K562 (cell line): ENCODE results near the gene RAMP2. TPM values are rescaled to one million over a fixed set of nuclear protein-coding genes. Genes with fewer than 3 reads are reported as not detected.

Experiments used
- CBX3 ChIP-seq, 2 experiments: IDR thresholded peaks; 1 replicate in 1 of 2; 2 replicates in 1 of 2; pipeline ENCODE4 v1.6.1; 2012; ENCODE audit warnings: inconsistent platforms in 2 of 2, low read length in 2 of 2, borderline replicate concordance in 1 of 2, control low read depth in 1 of 2
- CBX5 ChIP-seq: IDR thresholded peaks from 2 replicates; pipeline ENCODE4 v1.6.1; 2014; ENCODE audit warnings: low read depth, borderline replicate concordance
- CXXC5 ChIP-seq: fragments of 250-450 bp; sonication (Bioruptor Pico); IDR thresholded peaks from 2 replicates; pipeline ENCODE4 v1.8.0; 2022; ENCODE audit warnings: inconsistent platforms, mild to moderate bottlenecking, moderate library complexity
- GMEB1 ChIP-seq: fragments of 250-450 bp; sonication (Bioruptor Pico); IDR thresholded peaks from 2 replicates; pipeline ENCODE4 v1.4.0; 2020; ENCODE audit warnings: mild to moderate bottlenecking
- GTF2B ChIP-seq: IDR thresholded peaks from 2 replicates; pipeline ENCODE4 v1.6.1; 2011; ENCODE audit not compliant: insufficient read length; ENCODE audit errors: extremely low read depth
- HIVEP1 ChIP-seq: fragments of 250-450 bp; sonication (Bioruptor Pico); IDR thresholded peaks from 2 replicates; pipeline ENCODE4 v1.4.0; 2020; ENCODE audit warnings: mild to moderate bottlenecking
- MBD2 ChIP-seq: sonication (generic); IDR thresholded peaks from 2 replicates; pipeline ENCODE4 v1.6.1; 2016; ENCODE audit warnings: low read depth, borderline replicate concordance
- NELFE ChIP-seq: IDR thresholded peaks from 2 replicates; pipeline ENCODE4 v1.6.1; 2011; ENCODE audit warnings: mild to moderate bottlenecking; ENCODE audit not compliant: insufficient read depth, insufficient read length
- POLR2AphosphoS2 ChIP-seq: IDR thresholded peaks from 2 replicates; pipeline ENCODE4 v1.6.1; 2012; ENCODE audit warnings: low read length, improper control_type of control experiment
- POLR3A ChIP-seq: IDR thresholded peaks from 2 replicates; pipeline ENCODE4 v1.6.1; 2011; ENCODE audit warnings: borderline replicate concordance, mild to moderate bottlenecking, moderate library complexity; ENCODE audit not compliant: insufficient read length, insufficient read depth; ENCODE audit errors: extremely low read depth
- TAF1 ChIP-seq: IDR thresholded peaks from 2 replicates; pipeline ENCODE4 v1.6.1; 2011; ENCODE audit warnings: mild to moderate bottlenecking, low read length, moderate library complexity; ENCODE audit not compliant: insufficient read depth, control insufficient read depth, severe bottlenecking; ENCODE audit errors: extremely low read depth
- ZC3H8 ChIP-seq: fragments of 450-650 bp; IDR thresholded peaks from 2 replicates; pipeline ENCODE4 v1.6.1; 2017
- ZNF324 ChIP-seq: fragments of 250-450 bp; sonication (Bioruptor Pico); IDR thresholded peaks from 2 replicates; pipeline ENCODE4 v1.4.0; 2020; ENCODE audit warnings: mild to moderate bottlenecking
- ZNF436 ChIP-seq: fragments of 250-450, 450-650 bp; sonication (Bioruptor Pico); formaldehyde crosslinking; IDR thresholded peaks from 2 replicates; pipeline ENCODE4 v1.7.0; 2020; ENCODE audit warnings: mild to moderate bottlenecking
- ZNF518B ChIP-seq: fragments of 250-450 bp; sonication (Bioruptor Pico); IDR thresholded peaks from 2 replicates; pipeline ENCODE4 v1.5.0; 2021; ENCODE audit warnings: mild to moderate bottlenecking, moderate library complexity
- ZNF583 ChIP-seq: fragments of 250-450 bp; sonication (Bioruptor Pico); IDR thresholded peaks from 2 replicates; pipeline ENCODE4 v1.4.0; 2020
- ZNF780A ChIP-seq: fragments of 250-450 bp; sonication (Bioruptor Pico); IDR thresholded peaks from 2 replicates; pipeline ENCODE4 v1.5.0; 2021; ENCODE audit warnings: mild to moderate bottlenecking
- polyA plus RNA-seq, 8 experiments: library from polyadenylated mRNA; depleted of rRNA in 4 of 8; stranded (reverse) in 5 of 8; unstranded in 3 of 8; fragments of >200 nt; fragmentation: Nextera tagmentation in 2 of 8; fragmentation: Illumina TruSeq in 1 of 8; extraction: Ambion mirVana in 2 of 8; extraction: Trizol in 1 of 8; gene quantifications; 2 replicates each; pipeline versions ENCODE4 v1.2.1 to v1.2.3, GENCODE V29; 2011 to 2014; ENCODE audit warnings: inconsistent platforms in 1 of 8, missing spikeins in 1 of 8
- total RNA-seq, 7 experiments: library from RNA; depleted of rRNA in 6 of 7; stranded (reverse); fragments of >200 nt in 6 of 7; fragmentation: Illumina TruSeq in 2 of 7; extraction: Trizol in 2 of 7; gene quantifications; 2 replicates each; pipeline versions ENCODE4 v1.2.1 to v1.2.3, GENCODE V29; 2011 to 2021; ENCODE audit warnings: low replicate concordance in 1 of 7
- TF ChIP-seq, protein P1 (sequence below): sonication (generic); formaldehyde crosslinking; IDR thresholded peaks from 2 replicates; pipeline ENCODE4 v1.8.0; 2022; ENCODE audit warnings: mild to moderate bottlenecking, missing genetic modification reagents, borderline replicate concordance

The RAMP2 gene
- total and polyA plus RNA-seq, 9 of the 15 experiments (the other 6 are each of a cell fraction or from before 2014, with no cell fraction given), result not detected

DNA sequence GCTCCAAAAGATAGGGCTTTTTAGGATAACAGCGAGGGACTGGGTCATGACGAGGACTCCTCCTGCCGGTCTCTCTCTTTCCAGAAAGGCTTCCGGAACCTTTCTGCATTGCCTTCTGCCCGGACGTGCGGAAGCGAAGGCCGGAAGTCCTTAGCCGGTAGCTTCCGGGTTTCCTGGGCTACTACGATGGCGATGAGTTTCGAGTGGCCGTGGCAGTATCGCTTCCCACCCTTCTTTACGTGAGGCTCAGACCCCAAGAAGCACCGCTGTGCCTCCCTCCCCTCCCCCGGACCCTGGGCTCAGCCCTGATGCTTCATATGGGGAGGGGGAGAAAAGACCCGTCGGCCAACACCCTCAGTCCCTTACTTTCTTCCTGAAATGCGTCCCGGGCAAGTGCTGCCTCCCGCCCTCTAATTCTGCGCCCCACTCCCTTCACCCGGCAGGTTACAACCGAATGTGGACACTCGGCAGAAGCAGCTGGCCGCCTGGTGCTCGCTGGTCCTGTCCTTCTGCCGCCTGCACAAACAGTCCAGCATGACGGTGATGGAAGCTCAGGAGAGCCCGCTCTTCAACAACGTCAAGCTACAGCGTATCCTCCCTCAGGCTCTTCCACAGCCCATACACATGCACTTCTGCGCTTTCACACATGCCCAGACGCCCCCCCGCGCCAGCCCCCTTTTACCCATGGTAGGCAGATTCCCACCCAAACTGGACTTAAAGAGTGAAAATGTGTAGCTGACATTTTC, 12.4 kb downstream of the RAMP2 start, which contains the start of gene VPS25 (continued):
- TF ChIP-seq, protein P1, sequence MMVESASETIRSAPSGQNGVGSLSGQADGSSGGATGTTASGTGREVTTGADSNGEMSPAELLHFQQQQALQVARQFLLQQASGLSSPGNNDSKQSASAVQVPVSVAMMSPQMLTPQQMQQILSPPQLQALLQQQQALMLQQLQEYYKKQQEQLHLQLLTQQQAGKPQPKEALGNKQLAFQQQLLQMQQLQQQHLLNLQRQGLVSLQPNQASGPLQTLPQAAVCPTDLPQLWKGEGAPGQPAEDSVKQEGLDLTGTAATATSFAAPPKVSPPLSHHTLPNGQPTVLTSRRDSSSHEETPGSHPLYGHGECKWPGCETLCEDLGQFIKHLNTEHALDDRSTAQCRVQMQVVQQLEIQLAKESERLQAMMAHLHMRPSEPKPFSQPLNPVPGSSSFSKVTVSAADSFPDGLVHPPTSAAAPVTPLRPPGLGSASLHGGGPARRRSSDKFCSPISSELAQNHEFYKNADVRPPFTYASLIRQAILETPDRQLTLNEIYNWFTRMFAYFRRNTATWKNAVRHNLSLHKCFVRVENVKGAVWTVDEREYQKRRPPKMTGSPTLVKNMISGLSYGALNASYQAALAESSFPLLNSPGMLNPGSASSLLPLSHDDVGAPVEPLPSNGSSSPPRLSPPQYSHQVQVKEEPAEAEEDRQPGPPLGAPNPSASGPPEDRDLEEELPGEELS (CRISPR knock-in tag), result no peak
- TF ChIP-seq POLR3A (no peak), HIVEP1 (CRISPR knock-in tag) (0 out of 2 replicates have a peak, but pooled peaks have one; percentile 13), CBX3 (IDR thresholded peaks at IDR 0.05; ENCODE audit: borderline replicate concordance in 1 of 2, low read length in 2 of 2) (peak in 1 of 2 experiments; percentile 76; a peak in 1 of 3 replicates), NELFE (no peak), ZNF583 (peak; percentile 70), CXXC5 (CRISPR knock-in tag) (peak; percentile 72), CBX5 (no peak), TAF1 (peak; percentile 100), POLR2AphosphoS2 (peak; percentile 81; the same call in 1 of the 2 replicates), ZNF780A (no peak), ZNF324 (CRISPR knock-in tag) (no peak), GTF2B (peak; percentile 29), ZC3H8 (no peak), ZNF518B (CRISPR knock-in tag) (no peak), MBD2 (0 out of 2 replicates have a peak, but pooled peaks have one; percentile 39), ZNF436 (CRISPR knock-in tag) (no peak), GMEB1 (CRISPR knock-in tag) (peak; percentile 53; the same call in 1 of the 2 replicates)
